HG03521 (cell line): ENCODE measurements around the gene SLC45A1.
"Not testable (repeated sequence)": the region's sequence is repeated elsewhere in the genome, so short reads cannot be mapped to it uniquely, and the experiment has no call there.

Source experiments
- ATAC-seq: cut with Tn5 transposase; IDR thresholded peaks from one replicate; pipeline ENCODE4 v1.9.1; 2021; ENCODE audit warnings: mild to moderate bottlenecking, moderate library complexity; ENCODE audit not compliant: unreplicated experiment

SLC45A1 gene

DNA sequence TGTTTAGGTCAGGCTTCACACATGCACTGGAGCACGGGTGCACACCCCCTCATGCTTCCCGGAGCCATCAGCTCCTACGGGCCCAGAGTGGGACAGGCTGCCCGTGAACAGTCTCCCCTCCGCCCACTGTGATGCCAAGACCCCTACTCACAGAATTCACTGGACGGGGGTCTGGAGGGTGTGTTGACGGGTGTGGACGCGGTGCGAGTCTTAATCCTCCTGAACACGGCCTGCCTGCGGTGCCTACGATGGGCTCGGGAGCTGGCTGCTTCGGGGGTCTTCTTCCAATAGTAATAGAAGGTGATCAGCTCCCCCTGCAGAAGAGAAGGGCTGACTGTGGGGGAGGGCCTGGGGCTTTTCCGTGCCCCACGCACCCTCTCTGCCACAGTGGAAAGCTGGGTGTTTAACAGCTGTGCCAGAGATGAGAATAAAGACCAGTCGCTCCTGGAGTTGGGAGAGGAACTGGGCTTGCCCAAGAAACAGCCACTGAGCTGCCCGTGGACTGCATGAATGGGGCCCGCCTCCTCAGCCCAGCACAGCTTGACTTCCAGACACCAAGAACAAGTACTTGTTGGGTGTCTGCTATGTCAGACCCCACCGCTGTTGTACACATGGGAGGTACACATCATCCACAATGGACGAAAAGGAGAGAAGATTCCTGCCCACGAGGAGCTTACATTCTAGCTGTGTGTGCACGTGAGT lies 47.9 kb downstream of the SLC45A1 start:
- ATAC-seq: no peak

DNA sequence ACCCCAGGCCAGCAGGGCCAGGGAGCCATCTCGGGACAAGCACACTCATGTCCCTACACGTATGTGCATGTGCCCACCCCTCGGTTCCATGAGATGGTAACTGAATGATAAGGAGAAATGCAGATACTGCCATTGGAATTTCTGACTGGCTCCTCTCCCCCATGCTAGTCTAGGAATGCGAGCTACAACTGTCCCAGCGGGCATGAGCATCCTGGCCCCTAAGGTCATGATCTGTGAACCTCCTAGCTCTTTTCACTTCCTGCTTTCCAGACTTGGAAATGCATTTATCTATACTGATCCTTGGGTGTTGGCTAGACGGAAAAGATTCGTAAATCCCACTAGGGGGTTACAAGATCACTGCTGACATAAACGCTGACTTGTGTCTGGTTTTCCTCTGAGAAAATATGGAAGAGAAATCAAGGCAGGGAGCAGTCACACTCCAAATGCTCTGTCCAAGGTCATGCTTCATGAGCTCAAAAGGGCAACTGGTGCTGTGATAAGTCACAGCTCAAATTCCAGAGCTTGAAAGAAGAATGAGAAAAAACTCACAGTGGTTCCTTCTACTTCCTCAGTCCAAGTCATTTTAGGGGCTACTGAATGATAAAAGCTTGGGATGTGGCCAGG lies 49.8 kb downstream of the SLC45A1 start:
- no peak for ATAC-seq

DNA sequence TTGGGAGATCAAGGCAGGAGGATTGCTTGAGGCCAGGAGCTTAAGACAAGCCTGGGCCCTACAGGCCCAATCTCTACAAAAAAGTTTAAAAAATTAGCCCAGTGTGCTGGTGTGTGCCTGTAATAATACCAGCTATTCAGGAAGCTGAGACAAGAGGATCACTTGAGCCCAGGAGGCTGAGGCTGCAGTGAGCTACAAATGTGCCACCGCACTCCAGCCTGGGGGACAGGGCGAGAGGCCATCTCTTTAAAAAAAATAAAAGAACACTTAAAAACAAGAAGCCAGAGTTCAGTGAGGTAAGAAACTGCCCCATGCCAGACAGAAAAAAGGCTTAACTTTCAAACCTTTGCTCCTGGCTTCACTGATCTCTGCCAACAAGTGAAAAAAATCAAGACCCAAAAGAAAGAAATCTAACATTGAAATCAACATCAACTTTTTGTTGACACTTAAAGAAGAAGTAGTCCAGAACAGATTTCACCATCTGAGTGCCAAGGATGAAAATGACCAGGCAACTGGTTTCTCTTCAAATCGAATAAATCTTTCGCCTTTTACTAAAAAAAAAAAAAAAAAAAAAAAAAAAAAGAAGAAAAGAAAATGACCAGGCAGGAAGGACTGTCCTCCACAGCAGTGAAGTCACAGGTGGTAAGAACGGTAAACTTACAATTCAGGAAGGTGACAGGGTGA lies 51.2 kb downstream of the SLC45A1 start:
- no peak for ATAC-seq

DNA sequence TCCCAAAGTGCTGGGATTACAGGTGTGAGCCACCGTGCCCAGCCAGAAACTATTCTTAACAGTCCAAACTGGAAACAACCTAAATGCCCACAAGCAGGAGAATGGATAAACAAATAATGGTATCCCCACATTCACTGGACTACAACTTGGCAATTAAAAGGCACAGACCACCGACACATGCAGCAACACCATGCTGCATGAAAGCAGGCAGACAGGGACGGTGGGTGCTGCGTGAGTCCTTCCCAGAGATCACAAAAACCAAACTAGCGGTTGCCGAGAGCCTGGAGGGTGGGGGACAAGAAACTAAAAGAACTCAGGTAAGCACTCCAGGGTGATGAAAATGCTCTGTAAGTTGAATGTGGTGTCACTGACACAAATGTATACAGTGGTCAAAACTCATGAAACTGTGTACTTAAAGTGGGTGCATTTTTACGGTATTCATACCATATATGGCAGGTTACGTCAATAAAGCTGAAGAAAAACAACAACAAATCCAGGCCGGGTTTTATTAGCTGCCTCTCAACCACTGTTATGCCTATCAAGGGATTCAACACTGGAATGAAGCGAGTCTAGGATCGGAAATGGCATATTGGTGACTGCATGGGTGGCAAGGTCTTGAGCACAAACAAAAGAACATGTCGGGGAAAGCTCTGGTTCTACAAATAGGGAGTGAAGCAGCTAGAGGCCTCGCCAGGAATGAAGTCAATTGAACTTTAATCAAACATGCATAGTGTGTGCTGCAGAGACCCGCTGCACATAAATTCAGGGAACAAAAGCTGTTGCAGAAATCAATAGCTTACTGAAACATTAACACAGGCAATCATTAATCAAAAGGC lies 52.4 kb downstream of the SLC45A1 start:
- ATAC-seq: no peak

DNA sequence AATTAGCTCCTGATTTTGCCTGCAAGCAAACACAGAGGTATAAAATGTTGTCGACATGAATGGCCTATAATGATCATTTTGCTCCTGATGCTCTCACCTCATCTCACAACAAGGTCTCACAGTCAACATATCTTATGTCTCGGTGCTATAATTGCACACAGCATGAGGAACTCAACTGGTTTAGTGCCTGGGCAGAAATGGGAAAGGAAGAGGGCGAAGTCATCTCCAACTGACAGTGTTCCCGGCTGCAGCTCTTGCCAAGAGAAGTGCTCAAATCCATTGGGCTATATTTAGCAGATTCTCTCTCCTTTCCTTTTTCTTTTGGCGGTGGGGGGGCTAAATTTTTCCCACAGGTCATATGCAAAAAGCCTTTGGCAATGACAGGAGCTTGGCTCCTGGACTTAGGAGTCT lies 53.0 kb downstream of the SLC45A1 start:
- no peak for ATAC-seq

DNA sequence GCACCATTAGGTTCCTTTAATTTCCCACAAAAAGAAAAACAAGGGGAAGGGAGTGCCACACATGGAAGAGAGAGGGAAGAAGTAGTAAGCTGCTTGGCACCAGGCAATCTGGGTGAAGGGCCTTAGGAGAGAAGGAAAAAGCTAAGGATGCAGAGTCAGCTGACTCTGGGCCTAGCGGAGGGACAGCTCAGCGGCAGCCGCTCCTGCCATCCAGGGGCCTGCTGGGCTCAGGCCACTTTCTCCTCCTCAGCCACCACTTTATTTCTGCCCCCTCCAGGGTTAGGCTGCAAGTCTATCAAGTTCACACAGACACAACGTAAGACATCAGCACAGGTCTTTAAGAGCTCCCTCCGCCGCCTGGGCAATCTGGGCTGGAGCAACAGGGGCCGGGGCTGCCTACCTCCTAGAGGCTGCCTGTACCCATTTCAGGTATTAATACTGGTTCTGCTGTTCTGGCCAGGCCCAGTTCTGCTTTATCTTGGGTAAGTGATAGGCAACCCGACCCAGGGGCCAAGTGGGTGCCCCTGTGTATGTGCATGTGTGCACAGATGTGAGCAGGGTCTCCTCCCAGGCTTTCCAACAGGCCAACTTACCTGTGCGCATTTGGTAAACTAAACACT lies 53.6 kb downstream of the SLC45A1 start:
- ATAC-seq: no peak

DNA sequence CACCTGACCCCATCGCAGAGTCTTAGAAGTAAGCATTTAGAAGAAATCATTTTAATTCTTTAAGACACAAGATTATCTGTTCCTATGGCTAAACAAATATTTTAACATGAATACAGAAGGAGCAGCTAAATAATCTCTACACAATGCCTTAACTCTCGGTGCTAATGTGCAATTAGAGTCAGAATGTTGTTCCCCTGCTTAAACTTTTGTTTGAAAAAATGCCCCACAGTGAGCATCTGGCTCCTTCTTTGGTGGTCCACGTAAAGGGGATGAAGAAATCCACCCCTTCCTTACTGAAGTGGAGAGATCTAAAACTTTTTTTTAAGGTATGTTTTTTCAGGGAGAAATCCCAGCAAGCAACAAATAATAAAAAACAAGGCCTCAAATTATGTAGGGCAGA lies 55.2 kb downstream of the SLC45A1 start:
- ATAC-seq: no peak

DNA sequence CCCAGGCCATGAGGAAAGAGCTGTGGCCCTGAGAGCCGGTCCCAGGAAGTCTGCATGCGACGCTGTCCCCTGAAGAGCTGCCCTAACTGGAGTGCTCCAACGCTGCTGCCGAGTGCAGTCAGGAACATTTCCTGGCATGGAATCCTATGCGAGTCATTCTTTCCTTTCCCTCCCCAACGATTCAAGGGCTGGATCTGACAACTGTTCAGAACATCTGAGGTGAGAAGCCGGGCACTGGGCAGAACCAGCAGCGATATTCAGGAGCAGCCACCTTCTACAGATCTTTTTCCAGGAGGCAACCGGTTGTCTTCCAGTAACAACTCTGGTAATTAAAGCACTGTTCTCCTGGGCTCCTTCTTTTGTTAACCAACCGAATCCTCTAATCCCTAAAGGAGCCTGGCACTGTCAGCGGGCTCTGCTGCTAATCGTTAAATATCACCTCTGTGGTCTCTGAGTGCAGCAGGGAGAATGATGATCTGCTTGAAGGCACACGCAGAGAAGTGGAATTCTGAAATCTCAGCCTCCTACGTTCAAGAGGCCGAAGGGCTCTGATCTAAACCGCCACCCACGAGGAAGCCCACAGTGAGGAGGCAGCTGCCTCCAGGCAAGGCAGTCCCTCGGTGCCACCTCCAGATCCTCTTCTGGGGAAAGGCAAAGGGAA lies 55.8 kb downstream of the SLC45A1 start:
- no peak for ATAC-seq

DNA sequence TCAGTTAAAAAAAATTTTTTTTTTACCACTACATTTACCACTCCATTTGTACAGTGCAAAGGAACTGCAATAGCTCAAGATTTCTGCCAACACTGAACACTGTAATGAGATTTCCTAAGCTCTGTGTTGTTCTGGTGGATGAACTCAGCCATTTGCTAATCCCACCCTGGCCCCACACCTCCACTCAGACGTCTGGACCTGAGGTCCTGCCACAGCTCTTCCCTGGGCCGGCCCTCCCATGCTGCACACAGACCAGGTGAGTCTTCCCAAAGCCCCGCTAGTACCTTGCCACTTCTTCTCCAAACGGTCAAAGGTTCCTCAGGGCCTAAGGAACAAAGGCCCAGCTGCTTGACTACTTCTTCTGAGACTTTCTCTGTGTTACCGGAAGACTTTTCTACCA lies 56.4 kb downstream of the SLC45A1 start:
- no peak for ATAC-seq

DNA sequence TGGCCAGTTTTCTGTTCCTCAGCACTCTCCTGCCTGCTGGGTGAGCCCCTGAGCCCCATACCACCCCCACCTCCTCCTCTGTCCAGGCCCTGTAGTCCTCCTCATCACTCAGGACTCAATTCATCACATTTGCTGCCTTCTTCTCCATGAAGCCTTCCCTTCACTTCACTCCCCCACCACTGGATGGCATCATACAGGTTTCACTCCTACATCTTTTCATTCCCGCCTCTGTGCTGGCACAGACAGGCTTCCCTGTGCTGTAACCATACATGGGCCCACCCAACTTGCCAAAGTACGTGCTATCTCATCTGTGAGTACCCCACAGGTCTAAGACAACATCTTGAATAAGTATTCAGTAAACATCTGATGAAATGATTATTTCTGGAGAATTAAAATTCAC lies 56.9 kb downstream of the SLC45A1 start:
- ATAC-seq: no peak

DNA sequence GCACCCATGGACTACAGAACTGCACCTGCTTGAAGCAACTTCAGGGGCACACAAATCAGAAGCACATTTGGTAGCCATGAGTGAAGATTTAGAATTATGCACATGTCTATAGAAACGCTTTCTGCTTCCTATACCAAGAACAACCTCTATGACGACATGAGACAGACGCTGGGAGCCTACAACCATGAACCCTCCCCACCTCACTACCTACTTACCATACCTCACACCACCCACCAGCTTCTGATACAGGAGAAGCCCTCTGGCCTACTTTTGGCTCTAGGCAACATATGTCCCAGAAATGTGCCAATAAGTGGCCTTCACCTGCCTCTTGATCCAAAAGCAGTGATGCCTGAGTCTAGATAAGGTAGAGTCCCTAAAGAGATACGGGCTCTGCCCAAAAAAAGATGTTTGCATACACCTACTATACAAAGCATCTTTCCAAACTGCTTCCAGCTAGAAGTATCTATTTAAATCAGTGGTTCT lies 58.5 kb downstream of the SLC45A1 start:
- no peak for ATAC-seq

DNA sequence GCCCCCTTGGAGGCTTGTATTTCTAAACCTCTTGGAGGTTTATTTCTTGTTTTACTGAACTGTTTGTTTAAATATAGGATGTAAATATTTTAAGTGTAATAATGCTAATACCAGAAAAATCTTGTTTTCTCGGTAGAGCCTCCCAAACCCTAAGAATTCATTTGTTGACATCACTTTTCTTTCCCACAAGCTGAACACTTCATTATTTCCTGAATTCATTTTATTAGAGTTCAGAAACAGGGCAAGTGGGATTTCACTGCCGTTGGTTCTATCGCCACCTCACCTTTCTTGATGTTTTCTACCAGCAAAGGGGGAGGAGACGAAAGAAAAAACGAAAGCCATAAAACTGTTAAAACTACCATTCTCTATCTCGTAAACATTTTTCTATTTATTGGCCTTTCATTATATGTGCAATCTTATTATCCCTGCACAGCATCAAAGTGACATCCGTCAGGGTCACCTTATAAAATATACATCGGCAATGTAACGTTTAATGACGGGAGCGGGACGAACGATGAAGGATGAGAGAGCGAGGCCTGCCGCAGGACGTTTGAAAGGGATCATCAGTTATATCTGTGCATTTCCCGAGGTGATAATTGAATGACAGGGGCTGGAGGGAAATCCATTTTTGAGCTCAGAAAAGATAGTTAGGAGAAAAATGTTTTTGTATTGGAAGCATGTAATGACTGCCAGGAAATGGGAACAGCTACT lies 59.5 kb downstream of the SLC45A1 start:
- no peak for ATAC-seq

DNA sequence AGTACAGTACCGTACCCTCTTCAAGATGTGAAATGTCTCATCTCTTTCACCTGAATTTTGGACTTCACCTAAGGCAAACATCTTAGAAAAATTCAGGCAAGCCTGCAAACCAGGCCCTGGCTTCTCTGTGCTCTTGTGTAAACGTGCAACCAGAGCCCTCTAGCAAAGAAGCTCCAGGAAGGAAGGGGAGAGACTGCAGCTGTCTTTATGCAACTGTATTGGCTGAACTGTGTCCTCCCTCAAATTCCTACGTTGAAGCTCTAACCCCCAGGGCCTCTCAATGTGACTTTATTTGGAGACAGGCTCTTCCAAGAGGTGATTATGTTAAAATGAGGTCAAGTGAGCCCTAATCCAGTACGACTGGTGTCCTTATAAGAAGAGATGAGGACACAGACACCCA lies 60.3 kb downstream of the SLC45A1 start:
- ATAC-seq: no peak

DNA sequence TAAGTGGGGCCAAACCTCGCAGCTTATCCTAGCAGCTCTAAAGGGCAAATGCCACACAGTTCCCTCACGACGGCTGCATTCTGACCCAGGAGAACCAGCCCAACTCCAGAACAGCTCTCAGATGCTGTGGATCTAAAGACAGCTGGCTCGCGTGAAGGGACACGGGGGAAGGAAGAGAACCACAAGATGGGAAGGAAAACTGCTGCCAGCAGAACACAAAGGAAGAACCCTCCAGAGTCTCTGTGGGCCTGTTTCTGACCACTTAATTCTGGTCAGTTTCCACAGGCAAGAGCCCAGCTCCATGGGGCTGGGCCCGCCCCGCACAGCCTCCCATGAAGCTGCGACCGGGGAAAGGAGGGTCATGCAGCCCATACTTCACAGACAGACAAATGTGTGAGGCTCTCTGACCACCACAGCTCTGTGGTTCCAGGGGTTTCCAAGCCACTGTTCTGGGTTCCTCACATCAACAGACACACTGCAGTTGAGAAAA lies 61.1 kb downstream of the SLC45A1 start:
- no peak for ATAC-seq

DNA sequence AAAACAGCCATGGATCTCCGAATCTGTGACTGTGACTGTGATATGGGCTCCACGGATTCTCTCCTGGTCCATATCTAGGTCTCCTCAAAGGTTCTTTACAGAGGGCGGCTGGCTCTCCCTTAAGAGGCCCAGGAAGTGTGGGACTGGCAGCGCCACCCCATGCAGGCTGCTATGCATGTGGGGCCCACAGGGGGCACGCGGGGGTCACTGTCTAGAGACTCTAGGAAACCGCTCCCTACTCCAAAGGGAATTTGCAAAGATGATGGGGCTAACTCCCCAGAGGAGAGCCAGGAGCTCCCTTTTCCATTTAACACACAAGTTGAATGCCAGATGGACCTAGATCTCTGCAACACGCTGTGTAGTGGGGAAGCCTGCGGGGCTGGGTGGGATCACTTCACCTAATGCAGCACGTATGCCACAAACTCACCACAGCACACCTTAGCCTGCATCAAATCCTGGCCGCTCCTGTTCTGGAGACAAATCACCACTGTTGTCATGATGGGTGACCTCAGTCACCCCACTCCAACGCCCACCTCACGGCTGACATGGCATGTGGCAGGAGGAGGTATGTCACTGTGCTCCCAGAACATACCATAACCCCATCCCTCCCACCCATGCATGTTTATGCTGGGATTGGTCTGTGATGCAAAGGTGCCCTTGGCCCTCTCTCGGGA lies 61.7 kb downstream of the SLC45A1 start:
- ATAC-seq: no peak

DNA sequence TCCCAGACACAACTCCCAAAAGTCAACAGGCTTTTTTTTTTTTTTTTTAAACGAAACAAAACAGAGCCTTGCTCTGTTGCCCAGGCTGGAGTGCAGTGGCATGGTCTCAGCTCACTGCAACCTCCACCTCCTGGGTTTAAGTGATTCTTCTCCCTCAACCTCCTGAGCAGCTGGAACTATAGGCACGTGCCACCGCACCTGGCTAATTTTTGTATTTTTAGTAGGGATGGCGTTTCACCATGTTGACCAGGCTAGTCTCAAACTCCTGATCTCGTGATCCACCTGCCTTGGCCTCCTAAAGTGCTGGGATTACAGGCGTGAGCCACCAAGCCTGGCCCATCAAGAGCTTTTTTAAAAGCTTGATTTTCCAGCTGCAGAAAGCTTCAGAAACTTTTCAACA lies 62.4 kb downstream of the SLC45A1 start:
- ATAC-seq: not testable (repeated sequence)

DNA sequence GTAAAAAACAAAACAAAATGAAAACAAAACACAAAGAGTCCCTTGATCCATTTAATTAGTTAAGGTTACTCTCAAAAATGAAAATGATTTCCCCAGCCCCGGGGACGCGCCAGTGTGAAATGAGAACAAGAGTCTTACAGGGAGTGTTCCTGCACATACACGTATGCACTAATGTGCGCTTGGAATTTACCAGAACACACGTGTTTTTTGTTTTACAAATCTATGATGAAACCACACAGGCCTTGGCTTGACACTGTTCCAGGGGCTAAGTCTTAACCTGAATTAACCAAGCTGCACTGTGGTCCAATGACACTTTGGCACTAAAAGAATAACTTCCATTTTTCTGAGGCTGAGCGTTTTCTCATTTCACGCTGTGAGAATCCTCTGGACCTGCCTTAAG lies 63.7 kb downstream of the SLC45A1 start:
- no peak for ATAC-seq

DNA sequence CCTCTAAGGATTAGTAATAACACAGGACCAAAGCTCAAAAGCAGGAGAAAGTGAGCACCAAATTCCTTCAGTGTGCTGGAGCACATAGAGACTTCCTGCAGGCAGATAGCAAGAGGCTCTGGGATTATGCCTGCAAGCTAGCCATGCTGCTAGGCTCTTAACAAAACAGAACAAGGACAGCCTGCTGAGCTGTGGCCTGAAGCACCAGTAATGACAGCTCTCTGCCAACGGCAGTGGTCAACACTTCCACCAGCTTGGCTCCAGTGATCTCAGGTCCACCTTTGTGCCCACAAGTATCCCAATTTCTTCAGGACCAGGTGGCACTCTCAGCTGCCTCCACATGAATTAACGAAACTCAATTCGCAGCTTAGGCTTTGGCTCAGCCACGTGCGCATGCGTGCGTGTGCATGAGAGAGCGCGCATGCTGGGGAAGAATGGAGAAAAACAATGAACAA lies 64.2 kb downstream of the SLC45A1 start:
- no peak for ATAC-seq
